ENCODE measurements around the gene MTUS2. TPM values are rescaled to one million over a fixed set of nuclear protein-coding genes. Genes with fewer than 3 reads are reported as not detected.

The MTUS2 gene
- total RNA-seq, 4 donors from 2014 or later, result 0.26 to 0.72 (median 0.38) TPM; not detected in 1

- Histone ChIP-seq H3K4me3 (no peak overlapping the region), H3K27me3 (no peaks in the 10 kb centered on the region), H3K27ac (no peak overlapping the region), H3K36me3 (no peaks in the 10 kb centered on the region), H3K9me3 (no peaks in the 10 kb centered on the region), H3K4me1 (no peaks in the 10 kb centered on the region)
- DNase-seq (ENCODE audit: low spot score in 2 of 2), result no peak
- 17% methylated on average over 5 of the region's 5 CpGs for WGBS
- TF ChIP-seq CTCF (IDR thresholded peaks at IDR 0.05) (no peak), POLR2A (IDR thresholded peaks at IDR 0.05) (no peak), EP300 (IDR thresholded peaks at IDR 0.05) (no peak), POLR2AphosphoS5 (IDR thresholded peaks at IDR 0.05) (no peak)
These were observed 305.2 kb downstream of the MTUS2 start for GRCh38 chr13:29125191-29125933.

- 67% methylated on average over 5 of the region's 5 CpGs for WGBS
- H3K4me3 ChIP-seq, result no peak overlapping the region
- H3K27me3 ChIP-seq, result no peaks in the 10 kb centered on the region
- H3K36me3 ChIP-seq, result no peaks in the 10 kb centered on the region
- no peak for DNase-seq (ENCODE audit: low spot score in 2 of 2)
- H3K9me3 ChIP-seq, result no peaks in the 10 kb centered on the region
- no peak overlapping the region for H3K27ac ChIP-seq
- no peaks in the 10 kb centered on the region for H3K4me1 ChIP-seq
- no peak for TF ChIP-seq POLR2A (IDR thresholded peaks at IDR 0.05)
- TF ChIP-seq CTCF (IDR thresholded peaks at IDR 0.05), result no peak
- no peak for TF ChIP-seq POLR2AphosphoS5 (IDR thresholded peaks at IDR 0.05)
- TF ChIP-seq EP300 (IDR thresholded peaks at IDR 0.05), result no peak
These were observed 305.8 kb downstream of the MTUS2 start for GRCh38 chr13:29125934-29126424.

GRCh38 chr13:29129616-29130015, 309.5 kb downstream of the MTUS2 start:
- Histone ChIP-seq H3K36me3 (no peaks in the 10 kb centered on the region), H3K27ac (no peak overlapping the region), H3K9me3 (no peaks in the 10 kb centered on the region), H3K27me3 (no peaks in the 10 kb centered on the region), H3K4me3 (no peak overlapping the region), H3K4me1 (no peaks in the 10 kb centered on the region)
- DNase-seq (ENCODE audit: low spot score in 2 of 2), result no peak
- WGBS, result 74% methylated on average over 2 of the region's 2 CpGs
- TF ChIP-seq POLR2A (IDR thresholded peaks at IDR 0.05), result no peak
- no peak for TF ChIP-seq POLR2AphosphoS5 (IDR thresholded peaks at IDR 0.05)
- no peak for TF ChIP-seq EP300 (IDR thresholded peaks at IDR 0.05)

GRCh38 chr13:29131159-29131558, 311.0 kb downstream of the MTUS2 start:
- no peak for DNase-seq (ENCODE audit: low spot score in 2 of 2)
- H3K27me3 ChIP-seq, result no peaks in the 10 kb centered on the region
- WGBS, result 75% methylated on average over 1 of the region's 1 CpG
- no peaks in the 10 kb centered on the region for H3K36me3 ChIP-seq
- no peaks in the 10 kb centered on the region for H3K4me1 ChIP-seq
- no peaks in the 10 kb centered on the region for H3K9me3 ChIP-seq
- H3K4me3 ChIP-seq, result no peak overlapping the region
- no peak overlapping the region for H3K27ac ChIP-seq
- TF ChIP-seq EP300 (IDR thresholded peaks at IDR 0.05) (no peak), POLR2A (IDR thresholded peaks at IDR 0.05) (no peak), CTCF (IDR thresholded peaks at IDR 0.05) (no peak), POLR2AphosphoS5 (IDR thresholded peaks at IDR 0.05) (no peak)

GRCh38 chr13:29131881-29132668, 311.9 kb downstream of the MTUS2 start:
- H3K4me1 ChIP-seq, result no peaks in the 10 kb centered on the region
- 80% methylated on average over 4 of the region's 4 CpGs for WGBS
- no peak overlapping the region for H3K27ac ChIP-seq
- H3K4me3 ChIP-seq, result no peak overlapping the region
- no peaks in the 10 kb centered on the region for H3K36me3 ChIP-seq
- DNase-seq (ENCODE audit: low spot score in 2 of 2), result no peak
- no peaks in the 10 kb centered on the region for H3K27me3 ChIP-seq
- TF ChIP-seq EP300 (IDR thresholded peaks at IDR 0.05) (no peak), POLR2A (IDR thresholded peaks at IDR 0.05) (no peak), POLR2AphosphoS5 (IDR thresholded peaks at IDR 0.05) (no peak), CTCF (IDR thresholded peaks at IDR 0.05) (no peak)
- H3K9me3 ChIP-seq, result no peaks in the 10 kb centered on the region

Measured in suprapubic skin (tissue), 4 donors.